GM12878 (cell line): ENCODE data around the gene SCNN1A. TPM values are rescaled to one million over a fixed set of nuclear protein-coding genes. Genes with fewer than 3 reads are reported as not detected.

Experiments
- ATAC-seq: fragments of 200-7000 bp; cut with Tn5 transposase; 3 replicates; pipeline ENCODE4 v1.9.1; 2020; ENCODE audit warnings: mild to moderate bottlenecking, moderate library complexity
- BruUV-seq: library from RNA; stranded (reverse); fragments of 400-500 nt; replicated peaks from 2 replicates; lab custom pipeline; 2021; lab: Mats Ljungman, UMichigan
- CTCF ChIA-PET: fragments of 300-600 bp; sonication (Branson Sonifier 250); formaldehyde crosslinking; extraction: SDS; loops from one replicate; lab custom pipeline; 2021; ENCODE audit warnings: inconsistent platforms; lab: Yijun Ruan, JAX
- POLR2A ChIA-PET: fragments of 350-600 bp; formaldehyde crosslinking; extraction: SDS; loops from one replicate; lab custom pipeline; 2021; ENCODE audit warnings: inconsistent platforms; lab: Charles Lee
- RAD21 ChIA-PET: fragments of 300-600 bp; sonication (Branson Sonifier 250); formaldehyde crosslinking; loops from one replicate; lab custom pipeline; 2023; ENCODE audit warnings: antibody characterized with exemption; ENCODE audit not compliant: unreplicated experiment; lab: Charles Lee
- SMC1A ChIA-PET: fragments of 300-600 bp; sonication (Branson Sonifier 250); formaldehyde crosslinking; loops from one replicate; lab custom pipeline; 2023; ENCODE audit not compliant: unreplicated experiment, uncharacterized antibody; lab: Charles Lee
- DNase-seq: peaks from one replicate; pipeline ENCODE4 v3.0.0-alpha.2; 2011; ENCODE audit warnings: low read depth, low spot score
- FAIRE-seq: peaks from 3 replicates; lab custom pipeline; 2011; peaks lifted over from hg19 to GRCh38; lab: Jason Lieb, UNC
- H2AFZ ChIP-seq: 2 replicates; pipeline ENCODE4 v1.6.0; 2011; ENCODE audit warnings: low read depth, low read length, control low read depth; ENCODE audit not compliant: control insufficient read depth
- H3K27ac ChIP-seq: 2 replicates; pipeline ENCODE4 v1.5.1; 2011; ENCODE audit warnings: control low read depth; ENCODE audit not compliant: control insufficient read depth, insufficient read depth
- H3K27me3 ChIP-seq, 2 experiments: replicated peaks in 1 of 2; 2 replicates each; pipeline versions ENCODE4 v1.6.0 to v1.6.1; 2011; ENCODE audit warnings: low read length in 1 of 2; ENCODE audit not compliant: control insufficient read depth in 2 of 2, insufficient read depth in 2 of 2
- H3K36me3 ChIP-seq, 2 experiments: 2 replicates each; pipeline ENCODE4 v1.5.1; 2011; ENCODE audit warnings: low read length in 1 of 2; ENCODE audit not compliant: control insufficient read depth in 2 of 2, insufficient read depth in 2 of 2
- H3K4me1 ChIP-seq: 2 replicates; pipeline ENCODE4 v1.6.1; 2011; ENCODE audit warnings: mild to moderate bottlenecking, low read length, moderate library complexity, mixed read lengths; ENCODE audit not compliant: control insufficient read depth, insufficient read depth
- H3K4me2 ChIP-seq: 2 replicates; pipeline ENCODE4 v1.6.0; 2011; ENCODE audit warnings: control low read depth; ENCODE audit not compliant: control insufficient read depth, insufficient read depth
- H3K4me3 ChIP-seq: fragments of 200-600 bp; sonication (generic); 2 replicates; pipeline ENCODE4 v1.5.1; 2016
- H3K79me2 ChIP-seq: 2 replicates; pipeline ENCODE4 v1.6.0; 2011; ENCODE audit warnings: low read length; ENCODE audit not compliant: control insufficient read depth, insufficient read depth
- H3K9ac ChIP-seq: 2 replicates; pipeline ENCODE4 v1.8.0; 2011; ENCODE audit warnings: low read length, control low read depth, mixed read lengths; ENCODE audit not compliant: control insufficient read depth, insufficient read depth
- H3K9me3 ChIP-seq: replicated peaks from 3 replicates; pipeline ENCODE4 v1.5.1; 2011; ENCODE audit warnings: mild to moderate bottlenecking, low read length; ENCODE audit not compliant: control insufficient read depth, insufficient read depth
- H4K20me1 ChIP-seq: 2 replicates; pipeline ENCODE4 v1.6.0; 2011; ENCODE audit not compliant: control insufficient read depth, insufficient read depth
- DPF2 ChIP-seq: fragments of 450-650 bp; IDR thresholded peaks from 2 replicates; pipeline ENCODE4 v1.6.1; 2017; ENCODE audit warnings: mild to moderate bottlenecking
- EED ChIP-seq: sonication (generic); IDR thresholded peaks from 2 replicates; pipeline ENCODE4 v1.6.1; 2016; ENCODE audit warnings: antibody characterized with exemption, low read depth
- JUNB ChIP-seq: IDR thresholded peaks from 2 replicates; pipeline ENCODE4 v1.6.1; 2016; ENCODE audit warnings: antibody characterized with exemption, mild to moderate bottlenecking
- KLF5 ChIP-seq: fragments of 450-650 bp; IDR thresholded peaks from 2 replicates; pipeline ENCODE4 v1.6.1; 2014; ENCODE audit warnings: mild to moderate bottlenecking; ENCODE audit not compliant: partially characterized antibody
- MEF2B ChIP-seq: fragments of 450-650 bp; IDR thresholded peaks from 2 replicates; pipeline ENCODE4 v1.6.1; 2018; ENCODE audit warnings: mild to moderate bottlenecking, moderate library complexity; ENCODE audit not compliant: partially characterized antibody, poor library complexity, severe bottlenecking
- REST ChIP-seq: IDR thresholded peaks from 2 replicates; pipeline ENCODE4 v1.6.1; 2012; ENCODE audit warnings: mild to moderate bottlenecking, low read depth, low read length
- SRF ChIP-seq, 2 experiments: IDR thresholded peaks; 2 replicates each; pipeline ENCODE4 v1.6.1; 2011; ENCODE audit warnings: low read depth in 2 of 2, low read length in 2 of 2, mild to moderate bottlenecking in 1 of 2, moderate library complexity in 1 of 2
- SUZ12 ChIP-seq: fragments of 200-600 bp; sonication (generic); IDR thresholded peaks from one replicate; pipeline ENCODE4 v1.6.1; 2018; ENCODE audit warnings: antibody characterized with exemption, mild to moderate bottlenecking; ENCODE audit not compliant: unreplicated experiment
- USF2 ChIP-seq: IDR thresholded peaks from 2 replicates; pipeline ENCODE4 v1.6.1; 2011; ENCODE audit warnings: low read depth, low read length, improper control_type of control experiment, borderline replicate concordance
- YY1 ChIP-seq: IDR thresholded peaks from 2 replicates; pipeline ENCODE4 v1.6.1; 2011; ENCODE audit warnings: low read depth, mild to moderate bottlenecking, low read length
- ZNF217 ChIP-seq: fragments of 450-650 bp; IDR thresholded peaks from 2 replicates; pipeline ENCODE4 v1.6.1; 2017; ENCODE audit warnings: antibody characterized with exemption, mild to moderate bottlenecking
- ZNF274 ChIP-seq: IDR thresholded peaks from one replicate; pipeline ENCODE4 v1.8.0; 2011; ENCODE audit not compliant: insufficient read length, insufficient read depth
- WGBS: methylation state at CpG from one replicate; pipeline ENCODE4 v1.1.6; 2016; ENCODE audit warnings: low lambda C conversion rate; ENCODE audit not compliant: insufficient replicate concordance, insufficient coverage; ENCODE audit errors: missing lambda C conversion rate; 5-methylcytosine and 5-hydroxymethylcytosine counted together
- in situ Hi-C: fragments of 300-500 bp; cut with MboI; formaldehyde crosslinking; loops from 9 replicates; pipeline ENCODE4 v1.14.3; 2018; ENCODE audit warnings: mixed read lengths
- intact Hi-C: fragments of 100-400 bp; cut with micrococcal nuclease; formaldehyde crosslinking; loops from one replicate; pipeline ENCODE4 v1.14.2; 2022; ENCODE audit not compliant: unreplicated experiment
- polyA plus RNA-seq, 11 experiments: library from polyadenylated mRNA; depleted of rRNA in 4 of 11; unstranded in 6 of 11; stranded (reverse) in 5 of 11; fragments of >200 nt; fragmentation: Nextera tagmentation in 4 of 11; fragmentation: Illumina TruSeq in 1 of 11; extraction: Ambion mirVana in 4 of 11; extraction: Trizol in 1 of 11; gene quantifications; 1 replicate in 1 of 11; 2 replicates in 10 of 11; pipeline versions ENCODE4 v1.2.1 to v1.2.3, GENCODE V29; 2011 to 2016; ENCODE audit warnings: inconsistent platforms in 2 of 11, missing spikeins in 2 of 11, low read depth in 1 of 11
- total RNA-seq, 4 experiments: library from RNA; depleted of rRNA in 3 of 4; stranded (reverse); fragments of >200 nt in 3 of 4; fragmentation: Illumina TruSeq in 1 of 4; extraction: Trizol in 1 of 4; gene quantifications; 2 replicates each; pipeline versions ENCODE4 v1.2.1 to v1.2.3, GENCODE V29; 2013 to 2021

The SCNN1A gene
- total and polyA plus RNA-seq, 10 of the 15 experiments (the other 5 are each of a cell fraction or from before 2014, with no cell fraction given) = 0.14 to 0.69 TPM; not detected in 8

GRCh38 chr12:6404390-6404789, 29.0 kb upstream of the SCNN1A start:
- no TSS peak for BruUV-seq
- Histone ChIP-seq H3K9ac (no peak overlapping the region), H2AFZ (no peak overlapping the region), H3K9me3 (no peaks in the 10 kb centered on the region), H3K27ac (no peak overlapping the region), H3K4me2 (no peak overlapping the region), H3K27me3 (no peaks in the 10 kb centered on the region; a peak in 1 of 4 replicates), H3K79me2 (no peaks in the 10 kb centered on the region)
- in situ Hi-C loops = no loop called here
- FAIRE-seq (no peak), ATAC-seq (no peak), DNase-seq (no peak)
- SMC1A ChIA-PET = no interaction called here
- TF ChIP-seq SUZ12 = no peak
- no peak for TF ChIP-seq SRF (IDR thresholded peaks at IDR 0.05; ENCODE audit: low read depth in 2 of 2, low read length in 2 of 2)
- no peak for TF ChIP-seq KLF5
- TF ChIP-seq, all 136 proteins: peak for 0
- ChIA-PET POLR2A (interaction anchor here (0.6 kb wide), 1 partner anchor 66 kb away, joined by 3 read pairs; no protein-coding TSS in a partner anchor), CTCF (interaction anchor here (1.0 kb wide), 1 partner anchor 23 kb away, joined by 3 read pairs; no protein-coding TSS in a partner anchor), RAD21 (no interaction called here)
- intact Hi-C loops = no loop called here
- no peaks in the 10 kb centered on the region for H3K4me1 ChIP-seq
- WGBS = 39% methylated on average over 4 of the region's 5 CpGs
- no peak overlapping the region for H3K4me3 ChIP-seq
- H3K36me3 ChIP-seq = no peaks in the 10 kb centered on the region
- H4K20me1 ChIP-seq = no peaks in the 10 kb centered on the region

GRCh38 chr12:6399884-6400644, 24.7 kb upstream of the SCNN1A start:
- Histone ChIP-seq H3K27ac (no peak overlapping the region), H3K4me3 (no peak overlapping the region), H3K4me2 (no peak overlapping the region), H3K27me3 (no peaks in the 10 kb centered on the region), H4K20me1 (no peaks in the 10 kb centered on the region), H3K4me1 (no peaks in the 10 kb centered on the region), H3K9me3 (no peaks in the 10 kb centered on the region), H3K79me2 (no peaks in the 10 kb centered on the region), H3K9ac (no peak overlapping the region), H2AFZ (no peak overlapping the region), H3K36me3 (no peaks in the 10 kb centered on the region)
- RAD21 ChIA-PET = interaction anchor here (0.6 kb wide), 1 partner anchor 1253 kb away, joined by 3 read pairs; no protein-coding TSS in a partner anchor
- CTCF ChIA-PET = interaction anchor here (0.7 to 1.1 kb wide), 2 partner anchors 9 to 74 kb away, joined by 3 read pairs; no protein-coding TSS in a partner anchor
- SMC1A ChIA-PET = interaction anchor here (1.2 kb wide), 1 partner anchor 64 kb away, joined by 3 read pairs; no protein-coding TSS in a partner anchor
- ATAC-seq (no peak), DNase-seq (no peak), FAIRE-seq (no peak)
- BruUV-seq = no TSS peak
- POLR2A ChIA-PET = no interaction called here
- WGBS = 9% methylated on average over 7 of the region's 7 CpGs
- in situ Hi-C loops = no loop called here
- intact Hi-C loops = no loop called here
- TF ChIP-seq MEF2B (no peak), ZNF217 (no peak), USF2 (no peak), JUNB (no peak), EED (no peak), REST (no peak), DPF2 (no peak), ZNF274 (no peak), YY1 (no peak)
